Mesodermal cell (in vitro differentiated cells): ENCODE data around the gene PAX3.

Experiments
- H3K27ac ChIP-seq: 2 replicates; pipeline ENCODE4 v1.7.0; 2013; ENCODE audit warnings: mild to moderate bottlenecking, low read depth, low read length, moderate library complexity; ENCODE audit not compliant: severe bottlenecking
- H3K36me3 ChIP-seq: 2 replicates; pipeline ENCODE4 v1.7.1; 2013; ENCODE audit warnings: mild to moderate bottlenecking, low read length, moderate library complexity; ENCODE audit not compliant: control insufficient read depth, insufficient read depth
- H3K4me1 ChIP-seq: one replicate; pipeline ENCODE4 v1.7.1; 2013; ENCODE audit warnings: mild to moderate bottlenecking, low read length; ENCODE audit not compliant: insufficient read depth, control insufficient read depth, poor library complexity, severe bottlenecking
- H3K4me3 ChIP-seq: 2 replicates; pipeline ENCODE4 v1.7.0; 2013; ENCODE audit warnings: low read length, control low read depth, mild to moderate bottlenecking; ENCODE audit not compliant: insufficient read depth, poor library complexity, severe bottlenecking; ENCODE audit errors: extremely low read depth
- H3K9me3 ChIP-seq: 2 replicates; pipeline ENCODE4 v1.7.1; 2013; ENCODE audit warnings: mild to moderate bottlenecking, low read length, moderate library complexity; ENCODE audit not compliant: control insufficient read depth
- WGBS, 2 experiments: methylation state at CpG; one replicate each; pipeline ENCODE4 v1.1.5; 2013; ENCODE audit warnings: missing lambda C conversion rate in 2 of 2; ENCODE audit not compliant: insufficient coverage in 2 of 2; 5-methylcytosine and 5-hydroxymethylcytosine counted together

PAX3 gene

GRCh38 chr2:222208010-222208690 is 90.6 kb downstream of the PAX3 start:
- Histone ChIP-seq H3K36me3 (no peaks in the 10 kb centered on the region), H3K4me1 (no peaks in the 10 kb centered on the region), H3K9me3 (no peaks in the 10 kb centered on the region), H3K4me3 (no peak overlapping the region), H3K27ac (no peak overlapping the region)
- 89% methylated on average over 3 of the region's 4 CpGs; no CpG with 5 or more reads in 1 of the 2 experiments for WGBS, 2 experiments

GRCh38 chr2:222205136-222205535 is 93.7 kb downstream of the PAX3 start:
- WGBS, 2 experiments, result 43 to 55% methylated on average over 1 of the region's 1 CpG
- Histone ChIP-seq H3K36me3 (peaks cover 4% of the 10 kb centered on the region), H3K4me1 (no peaks in the 10 kb centered on the region)

GRCh38 chr2:222203041-222203440 is 95.8 kb downstream of the PAX3 start:
- WGBS, 2 experiments, result 67% methylated on average over 1 of the region's 4 CpGs; no CpG with 5 or more reads in 1 of the 2 experiments
- Histone ChIP-seq H3K4me3 (no peak overlapping the region), H3K9me3 (no peaks in the 10 kb centered on the region), H3K27ac (no peak overlapping the region), H3K4me1 (no peaks in the 10 kb centered on the region), H3K36me3 (peaks cover 4% of the 10 kb centered on the region)

More at GRCh38 chr2:222205136-222205535, 93.7 kb downstream of the PAX3 start:
- no peak overlapping the region for H3K4me3 ChIP-seq
- no peaks in the 10 kb centered on the region for H3K9me3 ChIP-seq
- H3K27ac ChIP-seq, result no peak overlapping the region

GRCh38 chr2:222196159-222196558 is 102.6 kb downstream of the PAX3 start:
- H3K36me3 ChIP-seq, result no peaks in the 10 kb centered on the region
- no peak overlapping the region for H3K4me3 ChIP-seq
- no peak overlapping the region for H3K27ac ChIP-seq
- H3K9me3 ChIP-seq, result no peaks in the 10 kb centered on the region
- peaks cover 17% of the 10 kb centered on the region for H3K4me1 ChIP-seq
- 69% methylated on average over 4 of the region's 7 CpGs; no CpG with 5 or more reads in 1 of the 2 experiments for WGBS, 2 experiments

- H3K4me1 ChIP-seq, result peaks cover 17% of the 10 kb centered on the region
- H3K9me3 ChIP-seq, result no peaks in the 10 kb centered on the region
- H3K4me3 ChIP-seq, result no peak overlapping the region
- H3K27ac ChIP-seq, result no peak overlapping the region
- 67 to 93% methylated on average over 4 of the region's 5 CpGs for WGBS, 2 experiments
- no peaks in the 10 kb centered on the region for H3K36me3 ChIP-seq
These were observed 104.1 kb downstream of the PAX3 start for GRCh38 chr2:222194669-222195068.

GRCh38 chr2:222193328-222193983 is 105.3 kb downstream of the PAX3 start:
- Histone ChIP-seq H3K36me3 (no peaks in the 10 kb centered on the region), H3K9me3 (no peaks in the 10 kb centered on the region), H3K4me3 (no peak overlapping the region), H3K4me1 (peaks cover 17% of the 10 kb centered on the region), H3K27ac (peak overlapping the region; percentile 33)
- WGBS, 2 experiments, result 88 to 94% methylated on average over 2 of the region's 5 CpGs

GRCh38 chr2:222180619-222181018 is 118.2 kb downstream of the PAX3 start:
- Histone ChIP-seq H3K4me1 (no peaks in the 10 kb centered on the region), H3K9me3 (no peaks in the 10 kb centered on the region), H3K36me3 (no peaks in the 10 kb centered on the region), H3K4me3 (no peak overlapping the region), H3K27ac (no peak overlapping the region)
- WGBS, 2 experiments, result no CpG with 5 or more reads among the region's 1 CpG

GRCh38 chr2:222179592-222179991 is 119.2 kb downstream of the PAX3 start:
- Histone ChIP-seq H3K4me3 (no peak overlapping the region), H3K36me3 (no peaks in the 10 kb centered on the region), H3K27ac (no peak overlapping the region), H3K4me1 (no peaks in the 10 kb centered on the region), H3K9me3 (no peaks in the 10 kb centered on the region)

GRCh38 chr2:222178450-222178849 is 120.3 kb downstream of the PAX3 start:
- H3K4me3 ChIP-seq, result no peak overlapping the region
- no peak overlapping the region for H3K27ac ChIP-seq
- H3K4me1 ChIP-seq, result no peaks in the 10 kb centered on the region
- H3K36me3 ChIP-seq, result no peaks in the 10 kb centered on the region
- 89 to 100% methylated on average over 2 to 3 of the region's 4 CpGs for WGBS, 2 experiments
- H3K9me3 ChIP-seq, result no peaks in the 10 kb centered on the region

- H3K4me1 ChIP-seq, result no peaks in the 10 kb centered on the region
- 40% methylated on average over 1 of the region's 3 CpGs; no CpG with 5 or more reads in 1 of the 2 experiments for WGBS, 2 experiments
- no peak overlapping the region for H3K4me3 ChIP-seq
These were observed 121.9 kb downstream of the PAX3 start for GRCh38 chr2:222176890-222177289.

GRCh38 chr2:222174450-222174849 is 124.3 kb downstream of the PAX3 start:
- no peak overlapping the region for H3K27ac ChIP-seq
- H3K9me3 ChIP-seq, result no peaks in the 10 kb centered on the region
- no peaks in the 10 kb centered on the region for H3K4me1 ChIP-seq
- WGBS, 2 experiments, result 0 to 32% methylated on average over 2 to 3 of the region's 3 CpGs
- H3K4me3 ChIP-seq, result no peak overlapping the region
- no peaks in the 10 kb centered on the region for H3K36me3 ChIP-seq

More at GRCh38 chr2:222176890-222177289, 121.9 kb downstream of the PAX3 start:
- no peak overlapping the region for H3K27ac ChIP-seq
- H3K36me3 ChIP-seq, result no peaks in the 10 kb centered on the region
- no peaks in the 10 kb centered on the region for H3K9me3 ChIP-seq
